H9 (cell line): ENCODE data around the gene EOLA2. TPM values are rescaled to one million over a fixed set of nuclear protein-coding genes. Genes with fewer than 3 reads are reported as not detected.

Source experiments
- DNase-seq: peaks from one replicate; pipeline ENCODE4 v3.0.0-alpha.2; 2017
- H2AFZ ChIP-seq: one replicate; pipeline ENCODE4 v1.6.1; 2013; ENCODE audit warnings: mild to moderate bottlenecking, low read length, control low read depth, moderate library complexity
- H2AK5ac ChIP-seq: 2 replicates; pipeline ENCODE4 v1.6.1; 2013; ENCODE audit warnings: low read length, control low read depth, mixed read lengths; ENCODE audit not compliant: insufficient read length
- H2BK120ac ChIP-seq: one replicate; pipeline ENCODE4 v1.6.1; 2013; ENCODE audit warnings: low read depth, mild to moderate bottlenecking, low read length, control low read depth, inconsistent platforms; ENCODE audit not compliant: poor library complexity, severe bottlenecking
- H2BK12ac ChIP-seq: 2 replicates; pipeline ENCODE4 v1.6.1; 2013; ENCODE audit warnings: low read length, control low read depth, mixed read lengths, low read depth; ENCODE audit not compliant: insufficient read length
- H2BK15ac ChIP-seq: 2 replicates; pipeline ENCODE4 v1.6.1; 2013; ENCODE audit warnings: low read depth, low read length, control low read depth
- H2BK20ac ChIP-seq: one replicate; pipeline ENCODE4 v1.6.1; 2013; ENCODE audit warnings: low read depth, mild to moderate bottlenecking, low read length, control low read depth, inconsistent platforms; ENCODE audit not compliant: poor library complexity, severe bottlenecking
- H2BK5ac ChIP-seq: 2 replicates; pipeline ENCODE4 v1.6.1; 2013; ENCODE audit warnings: low read length, control low read depth, mixed read lengths; ENCODE audit not compliant: insufficient read length
- H3K14ac ChIP-seq: 2 replicates; pipeline ENCODE4 v1.6.1; 2013; ENCODE audit warnings: low read length, control low read depth; ENCODE audit not compliant: insufficient read depth
- H3K18ac ChIP-seq: 2 replicates; pipeline ENCODE4 v1.6.1; 2013; ENCODE audit warnings: low read depth, mild to moderate bottlenecking, mixed read lengths, low read length, control low read depth; ENCODE audit not compliant: insufficient read length
- H3K23ac ChIP-seq: 2 replicates; pipeline ENCODE4 v1.6.1; 2013; ENCODE audit warnings: low read length, control low read depth, mixed read lengths, low read depth; ENCODE audit not compliant: insufficient read length
- H3K23me2 ChIP-seq: 2 replicates; pipeline ENCODE4 v1.6.1; 2013; ENCODE audit warnings: low read depth, mild to moderate bottlenecking, mixed read lengths, low read length, control low read depth; ENCODE audit not compliant: insufficient read length, poor library complexity, severe bottlenecking
- H3K27ac ChIP-seq: 2 replicates; pipeline ENCODE4 v1.5.1; 2013; ENCODE audit warnings: low read length, control low read depth, mixed read lengths, low read depth; ENCODE audit not compliant: insufficient read length
- H3K27me3 ChIP-seq: 2 replicates; pipeline ENCODE4 v1.6.1; 2013; ENCODE audit warnings: low read length, control low read depth, inconsistent platforms; ENCODE audit not compliant: insufficient read depth
- H3K4ac ChIP-seq: 2 replicates; pipeline ENCODE4 v1.6.1; 2013; ENCODE audit warnings: low read depth, mild to moderate bottlenecking, control low read depth, inconsistent platforms, low read length, moderate library complexity
- H3K4me1 ChIP-seq: 2 replicates; pipeline ENCODE4 v1.6.1; 2013; ENCODE audit warnings: low read length, control low read depth, inconsistent platforms; ENCODE audit not compliant: insufficient read depth
- H3K4me2 ChIP-seq: 2 replicates; pipeline ENCODE4 v1.6.1; 2013; ENCODE audit warnings: low read length, control low read depth, mixed read lengths; ENCODE audit not compliant: insufficient read length, insufficient read depth
- H3K56ac ChIP-seq: 2 replicates; pipeline ENCODE4 v1.6.1; 2013; ENCODE audit warnings: low read depth, mild to moderate bottlenecking, mixed read lengths, low read length, control low read depth; ENCODE audit not compliant: insufficient read length
- H3K79me1 ChIP-seq: 2 replicates; pipeline ENCODE4 v1.6.1; 2013; ENCODE audit warnings: low read depth, mild to moderate bottlenecking, moderate library complexity, low read length, control low read depth, inconsistent platforms; ENCODE audit not compliant: insufficient read depth, poor library complexity, severe bottlenecking
- H3K79me2 ChIP-seq: 2 replicates; pipeline ENCODE4 v1.6.1; 2013; ENCODE audit warnings: low read length, control low read depth, inconsistent platforms; ENCODE audit not compliant: insufficient read depth
- H3K9ac ChIP-seq: 2 replicates; pipeline ENCODE4 v1.6.1; 2013; ENCODE audit warnings: low read length, control low read depth, mixed read lengths; ENCODE audit not compliant: insufficient read length; ENCODE audit errors: extremely low read depth
- H3K9me3 ChIP-seq: one replicate; pipeline ENCODE4 v1.6.1; 2013; ENCODE audit warnings: low read depth, low read length, inconsistent platforms; ENCODE audit not compliant: control insufficient read depth
- H3T11ph ChIP-seq: one replicate; pipeline ENCODE4 v1.6.1; 2013; ENCODE audit warnings: mild to moderate bottlenecking, low read length, control low read depth, inconsistent platforms
- H4K20me1 ChIP-seq: one replicate; pipeline ENCODE4 v1.6.1; 2013; ENCODE audit not compliant: control insufficient read depth, insufficient read length, insufficient read depth
- H4K5ac ChIP-seq: 2 replicates; pipeline ENCODE4 v1.6.1; 2013; ENCODE audit warnings: low read depth, mild to moderate bottlenecking, mixed read lengths, low read length, control low read depth; ENCODE audit not compliant: insufficient read length
- H4K8ac ChIP-seq: replicated peaks from 2 replicates; pipeline ENCODE4 v1.6.1; 2013; ENCODE audit warnings: low read length, control low read depth, mixed read lengths, low read depth; ENCODE audit not compliant: insufficient read length
- H4K91ac ChIP-seq: 2 replicates; pipeline ENCODE4 v1.6.1; 2013; ENCODE audit warnings: low read depth, mild to moderate bottlenecking, moderate library complexity, mixed read lengths, low read length, control low read depth; ENCODE audit not compliant: insufficient read length
- H3K27ac Mint-ChIP-seq, 3 experiments: 2 replicates in 2 of 3; 3 replicates in 1 of 3; pipeline ENCODE4 v1.8.0; 2020 to 2021; ENCODE audit warnings: mixed read lengths in 3 of 3, mild to moderate bottlenecking in 1 of 3, moderate library complexity in 1 of 3
- H3K27me3 Mint-ChIP-seq: 2 replicates; pipeline ENCODE4 v1.8.0; 2021; ENCODE audit warnings: low read depth, mild to moderate bottlenecking, moderate library complexity, mixed read lengths
- H3K36me3 Mint-ChIP-seq, 3 experiments: 2 replicates in 2 of 3; 3 replicates in 1 of 3; pipeline ENCODE4 v1.8.0; 2020 to 2021; ENCODE audit warnings: low read depth in 3 of 3, mixed read lengths in 3 of 3; ENCODE audit not compliant: insufficient read depth in 1 of 3
- H3K4me1 Mint-ChIP-seq, 2 experiments: 2 replicates each; pipeline ENCODE4 v1.8.0; 2020; ENCODE audit warnings: mixed read lengths in 2 of 2
- H3K4me3 Mint-ChIP-seq, 2 experiments: 2 replicates in 1 of 2; 3 replicates in 1 of 2; pipeline ENCODE4 v1.8.0; 2020 to 2021; ENCODE audit warnings: mild to moderate bottlenecking in 2 of 2, mixed read lengths in 2 of 2, moderate library complexity in 1 of 2
- H3K9me3 Mint-ChIP-seq, 2 experiments: 2 replicates in 1 of 2; 3 replicates in 1 of 2; pipeline ENCODE4 v1.8.0; 2020; ENCODE audit warnings: mild to moderate bottlenecking in 2 of 2, mixed read lengths in 2 of 2, moderate library complexity in 1 of 2
- WGBS: extraction: QIAGEN DNeasy Blood & Tissue Kit; methylation state at CpG from one replicate; pipeline ENCODE4 v1.1.7; 2013; ENCODE audit warnings: missing lambda C conversion rate, low lambda C conversion rate, mixed read lengths; ENCODE audit not compliant: insufficient read length; ENCODE audit errors: extremely low coverage; 5-methylcytosine and 5-hydroxymethylcytosine counted together
- total RNA-seq: library from RNA; stranded (reverse); gene quantifications from 2 replicates; pipeline ENCODE4 v1.2.1, GENCODE V29; 2021
- TF ChIP-seq, protein P1 (sequence below): fragments of 200-600 bp; sonication (generic); conservative IDR thresholded peaks from 3 replicates; pipeline ENCODE4 v1.8.0; 2021; ENCODE audit warnings: antibody characterized with exemption, mild to moderate bottlenecking

EOLA2 gene
- total RNA-seq, 1 experiment from 2014 or later, result 38.9 TPM

- Mint-ChIP-seq H3K27me3 (no peaks in the 10 kb centered on the region), H3K4me3 (no peak overlapping the region), H3K9me3 (peaks cover 40 to 53% of the 10 kb centered on the region in 2 experiments), H3K27ac (no peak overlapping the region), H3K36me3 (peaks cover 8 to 26% (median 19%) of the 10 kb centered on the region in 3 experiments; a peak in 6 of 7 replicates), H3K4me1 (no peaks in the 10 kb centered on the region)
- TF ChIP-seq, protein P1, sequence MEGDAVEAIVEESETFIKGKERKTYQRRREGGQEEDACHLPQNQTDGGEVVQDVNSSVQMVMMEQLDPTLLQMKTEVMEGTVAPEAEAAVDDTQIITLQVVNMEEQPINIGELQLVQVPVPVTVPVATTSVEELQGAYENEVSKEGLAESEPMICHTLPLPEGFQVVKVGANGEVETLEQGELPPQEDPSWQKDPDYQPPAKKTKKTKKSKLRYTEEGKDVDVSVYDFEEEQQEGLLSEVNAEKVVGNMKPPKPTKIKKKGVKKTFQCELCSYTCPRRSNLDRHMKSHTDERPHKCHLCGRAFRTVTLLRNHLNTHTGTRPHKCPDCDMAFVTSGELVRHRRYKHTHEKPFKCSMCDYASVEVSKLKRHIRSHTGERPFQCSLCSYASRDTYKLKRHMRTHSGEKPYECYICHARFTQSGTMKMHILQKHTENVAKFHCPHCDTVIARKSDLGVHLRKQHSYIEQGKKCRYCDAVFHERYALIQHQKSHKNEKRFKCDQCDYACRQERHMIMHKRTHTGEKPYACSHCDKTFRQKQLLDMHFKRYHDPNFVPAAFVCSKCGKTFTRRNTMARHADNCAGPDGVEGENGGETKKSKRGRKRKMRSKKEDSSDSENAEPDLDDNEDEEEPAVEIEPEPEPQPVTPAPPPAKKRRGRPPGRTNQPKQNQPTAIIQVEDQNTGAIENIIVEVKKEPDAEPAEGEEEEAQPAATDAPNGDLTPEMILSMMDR, result no peak
- H3T11ph ChIP-seq, result no peak overlapping the region
- WGBS, result no CpG with 5 or more reads among the region's 2 CpGs
- H2BK15ac ChIP-seq, result no peak overlapping the region
- H3K9me3 ChIP-seq, result peaks cover 6% of the 10 kb centered on the region
- H3K79me2 ChIP-seq, result no peaks in the 10 kb centered on the region
- H2AK5ac ChIP-seq, result no peak overlapping the region
- no peak overlapping the region for H2BK12ac ChIP-seq
- H3K27ac ChIP-seq, result no peak overlapping the region
- no peak overlapping the region for H3K9ac ChIP-seq
- H3K18ac ChIP-seq, result no peak overlapping the region
- H3K4me2 ChIP-seq, result no peak overlapping the region
- DNase-seq, result no peak
- H3K4ac ChIP-seq, result no peak overlapping the region
- H3K56ac ChIP-seq, result no peak overlapping the region
- H3K14ac ChIP-seq, result no peak overlapping the region
- H3K23ac ChIP-seq, result no peak overlapping the region
- H3K79me1 ChIP-seq, result no peaks in the 10 kb centered on the region
- H2BK5ac ChIP-seq, result no peak overlapping the region
- H2BK20ac ChIP-seq, result no peak overlapping the region
- H4K5ac ChIP-seq, result no peak overlapping the region
- no peaks in the 10 kb centered on the region for H3K4me1 ChIP-seq
- no peak overlapping the region for H2AFZ ChIP-seq
- no peak overlapping the region for H4K8ac ChIP-seq
- H4K20me1 ChIP-seq, result no peaks in the 10 kb centered on the region
- H3K23me2 ChIP-seq, result no peaks in the 10 kb centered on the region
- no peak overlapping the region for H4K91ac ChIP-seq
- no peaks in the 10 kb centered on the region for H3K27me3 ChIP-seq
- no peak overlapping the region for H2BK120ac ChIP-seq
These were observed 23.3 kb upstream of the EOLA2 start for GRCh38 chrX:149961572-149961971.
